ENCODE measurements around the gene BOLL.

The BOLL gene

GRCh38 chr2:197782126-197782525, 3.0 kb downstream of the BOLL start:
- TF ChIP-seq, protein P1, sequence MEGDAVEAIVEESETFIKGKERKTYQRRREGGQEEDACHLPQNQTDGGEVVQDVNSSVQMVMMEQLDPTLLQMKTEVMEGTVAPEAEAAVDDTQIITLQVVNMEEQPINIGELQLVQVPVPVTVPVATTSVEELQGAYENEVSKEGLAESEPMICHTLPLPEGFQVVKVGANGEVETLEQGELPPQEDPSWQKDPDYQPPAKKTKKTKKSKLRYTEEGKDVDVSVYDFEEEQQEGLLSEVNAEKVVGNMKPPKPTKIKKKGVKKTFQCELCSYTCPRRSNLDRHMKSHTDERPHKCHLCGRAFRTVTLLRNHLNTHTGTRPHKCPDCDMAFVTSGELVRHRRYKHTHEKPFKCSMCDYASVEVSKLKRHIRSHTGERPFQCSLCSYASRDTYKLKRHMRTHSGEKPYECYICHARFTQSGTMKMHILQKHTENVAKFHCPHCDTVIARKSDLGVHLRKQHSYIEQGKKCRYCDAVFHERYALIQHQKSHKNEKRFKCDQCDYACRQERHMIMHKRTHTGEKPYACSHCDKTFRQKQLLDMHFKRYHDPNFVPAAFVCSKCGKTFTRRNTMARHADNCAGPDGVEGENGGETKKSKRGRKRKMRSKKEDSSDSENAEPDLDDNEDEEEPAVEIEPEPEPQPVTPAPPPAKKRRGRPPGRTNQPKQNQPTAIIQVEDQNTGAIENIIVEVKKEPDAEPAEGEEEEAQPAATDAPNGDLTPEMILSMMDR (IDR thresholded peaks at IDR 0.05; ENCODE audit: low read depth, low read length) = no peak
- no peak overlapping the region for H3K4me3 ChIP-seq (ENCODE audit: low read depth, low read length)

GRCh38 chr2:197779261-197779660, 5.9 kb downstream of the BOLL start:
- no peak overlapping the region for H3K4me3 ChIP-seq (ENCODE audit: low read depth, low read length)
- H3K36me3 ChIP-seq = no peaks in the 10 kb centered on the region
- H3K27me3 ChIP-seq = no peaks in the 10 kb centered on the region; the same call in 1 of the 2 replicates
- peaks cover 3% of the 10 kb centered on the region; the same call in 1 of the 2 replicates for H3K4me1 ChIP-seq
- no peaks in the 10 kb centered on the region for H3K9me3 ChIP-seq
- no peak for DNase-seq
- TF ChIP-seq, protein P1 (IDR thresholded peaks at IDR 0.05; ENCODE audit: low read depth, low read length) = no peak

More at GRCh38 chr2:197782126-197782525, 3.0 kb downstream of the BOLL start:
- no peak for DNase-seq
- H3K36me3 ChIP-seq = no peaks in the 10 kb centered on the region
- no peaks in the 10 kb centered on the region for H3K9me3 ChIP-seq
- H3K27me3 ChIP-seq = no peaks in the 10 kb centered on the region
- peaks cover 3% of the 10 kb centered on the region; the same call in 1 of the 2 replicates for H3K4me1 ChIP-seq

DNA sequence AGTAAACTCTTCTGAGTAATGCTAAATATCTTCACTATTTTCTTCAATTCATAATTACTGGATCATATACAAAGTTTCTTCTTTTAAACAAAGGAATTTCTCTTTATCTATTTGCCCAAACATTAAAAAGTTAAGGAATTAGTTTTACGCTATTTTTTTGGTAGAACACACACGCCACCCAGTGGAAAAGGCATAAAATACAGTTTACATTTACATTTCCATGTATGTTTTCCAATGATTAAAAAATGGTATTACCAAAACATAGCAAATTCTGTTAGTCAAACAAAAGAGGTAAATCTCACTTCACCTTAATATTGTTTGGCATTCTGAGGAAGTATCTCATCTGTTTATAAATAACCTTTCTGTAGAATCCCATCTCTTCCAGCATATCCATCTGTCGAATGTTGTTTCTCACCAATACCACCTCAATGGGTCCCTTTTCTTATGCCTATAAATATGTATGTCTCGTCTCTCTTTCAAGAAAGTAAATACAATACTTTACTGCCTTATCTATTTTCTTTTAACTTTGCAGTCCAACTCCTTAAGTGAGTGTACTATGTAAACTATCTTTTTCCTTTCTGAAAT, 7.2 kb downstream of the BOLL start:
- peaks cover 3% of the 10 kb centered on the region; the same call in 1 of the 2 replicates for H3K4me1 ChIP-seq
- no peaks in the 10 kb centered on the region; the same call in 1 of the 2 replicates for H3K27me3 ChIP-seq
- no peak overlapping the region for H3K4me3 ChIP-seq (ENCODE audit: low read depth, low read length)
- H3K9me3 ChIP-seq = no peaks in the 10 kb centered on the region
- no peaks in the 10 kb centered on the region for H3K36me3 ChIP-seq
- TF ChIP-seq, protein P1 (IDR thresholded peaks at IDR 0.05; ENCODE audit: low read depth, low read length) = peak; percentile 67
- peak; percentile 13 for DNase-seq

- Histone ChIP-seq H3K36me3 (no peaks in the 10 kb centered on the region), H3K9me3 (no peaks in the 10 kb centered on the region), H3K27me3 (no peaks in the 10 kb centered on the region), H3K4me1 (no peaks in the 10 kb centered on the region), H3K4me3 (ENCODE audit: low read depth, low read length) (no peak overlapping the region)
- DNase-seq = peak; percentile 34
- TF ChIP-seq, protein P1 (IDR thresholded peaks at IDR 0.05; ENCODE audit: low read depth, low read length) = no peak
These were observed 24.8 kb downstream of the BOLL start for GRCh38 chr2:197760293-197760657.

DNA sequence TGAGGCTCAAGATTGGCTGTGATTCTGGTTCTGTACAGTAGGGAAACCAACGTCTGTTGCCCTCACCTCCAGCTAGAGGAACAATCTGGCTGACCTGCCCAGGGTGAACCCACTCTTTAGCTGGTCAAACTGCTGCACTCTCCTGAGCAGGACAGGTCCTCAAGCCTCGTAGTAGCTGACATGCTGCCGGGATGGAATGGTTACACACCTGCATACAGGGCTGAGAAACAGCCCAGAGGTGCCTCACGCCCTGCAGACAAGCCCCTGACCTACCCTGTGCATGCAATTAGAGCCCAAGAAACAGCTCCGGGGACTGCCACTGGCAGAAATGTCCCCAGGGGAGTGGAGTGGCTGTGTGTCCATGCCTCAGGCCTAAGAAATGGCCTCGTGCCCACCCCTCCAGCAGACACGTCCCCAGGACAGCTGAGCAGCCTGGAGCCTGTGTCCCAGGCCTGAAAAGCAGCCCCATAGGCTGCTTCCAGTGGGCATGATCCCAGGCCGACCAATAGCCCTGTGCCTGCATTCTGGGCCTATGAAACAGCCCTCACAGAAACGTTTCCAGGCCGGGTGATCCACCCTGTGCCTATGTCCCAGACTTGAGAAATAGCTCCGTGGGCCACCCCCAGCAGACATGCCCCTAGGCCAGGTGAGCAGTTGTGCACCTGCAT, 25.4 kb downstream of the BOLL start:
- TF ChIP-seq, protein P1 (IDR thresholded peaks at IDR 0.05; ENCODE audit: low read depth, low read length) = no peak

GRCh38 chr2:197759013-197759412, 26.1 kb downstream of the BOLL start:
- Histone ChIP-seq H3K36me3 (no peaks in the 10 kb centered on the region), H3K4me1 (no peaks in the 10 kb centered on the region), H3K4me3 (ENCODE audit: low read depth, low read length) (no peak overlapping the region), H3K27me3 (no peaks in the 10 kb centered on the region), H3K9me3 (no peaks in the 10 kb centered on the region)
- TF ChIP-seq, protein P1 (IDR thresholded peaks at IDR 0.05; ENCODE audit: low read depth, low read length) = no peak
- no peak for DNase-seq

More for the DNA sequence above, 25.4 kb downstream of the BOLL start:
- no peaks in the 10 kb centered on the region for H3K9me3 ChIP-seq
- no peak for DNase-seq
- H3K4me1 ChIP-seq = no peaks in the 10 kb centered on the region
- no peaks in the 10 kb centered on the region for H3K27me3 ChIP-seq
- no peak overlapping the region for H3K4me3 ChIP-seq (ENCODE audit: low read depth, low read length)
- H3K36me3 ChIP-seq = no peaks in the 10 kb centered on the region
